ENCODE measurements around the gene CLCNKA. TPM values are rescaled to one million over a fixed set of nuclear protein-coding genes. Genes with fewer than 3 reads are reported as not detected.
"Not testable (repeated sequence)": the region's sequence is repeated elsewhere in the genome, so short reads cannot be mapped to it uniquely, and the experiment has no call there.

Gene CLCNKA
- total and polyA plus RNA-seq, 7 experiments from 2014 or later = not detected

- DNase-seq (peak; percentile 90 to 95 (median 94)), ATAC-seq (peak; percentile 96)
- peak within 1 kb of the TSS; percentile 82 to 95 (median 92) for H3K27ac Mint-ChIP-seq
- intact Hi-C loops (cut with micrococcal nuclease) = loop anchor here (1.0 to 10.0 kb wide), 9 partner anchors 10 to 939 kb away; partner anchors contain the start of genes FBXO42 (in 2 of the 2), DNAJC16 (in 1 of the 2), NECAP2 (in 1 of the 2) and SPEN (in 1 of the 2)
- peaks cover 0 to 19% (median 0%) of the 10 kb centered on the region in 3 experiments for H3K36me3 ChIP-seq (ENCODE audit: control insufficient read depth in 2 of 3, insufficient read depth in 3 of 3, low read length in 3 of 3)
- peak within 1 kb of the TSS; percentile 82 to 94 (median 90) for H3K4me3 Mint-ChIP-seq
- H3K9me3 ChIP-seq (ENCODE audit: control insufficient read depth in 2 of 3, low read length in 3 of 3) = no peaks in the 10 kb centered on the region
- H3K36me3 Mint-ChIP-seq = peaks cover 6 to 21% (median 18%) of the 10 kb centered on the region in 5 donors
- H3K9me3 Mint-ChIP-seq = peaks cover 0 to 3% (median 0%) of the 10 kb centered on the region in 11 donors
- H3K4me1 Mint-ChIP-seq = peaks cover 21 to 46% (median 38%) of the 10 kb centered on the region in 7 donors
- no peaks in the 10 kb centered on the region for H3K27me3 ChIP-seq (ENCODE audit: control insufficient read depth in 2 of 2, insufficient read depth in 2 of 2, low read length in 2 of 2)
- POLR2A ChIA-PET = interaction anchor here (0.6 to 1.9 kb wide), 20 partner anchors 10 to 395 kb away, joined by 3 to 20 read pairs (median 4); partner anchors contain the start of genes FBXO42 and SPEN
- peaks cover 12 to 17% of the 10 kb centered on the region in 2 donors for H3K4me1 ChIP-seq (ENCODE audit: control insufficient read depth in 2 of 2, insufficient read depth in 2 of 2, low read length in 2 of 2)
- CTCF ChIA-PET = interaction anchor here (0.5 to 1.7 kb wide), 6 partner anchors 32 to 161 kb away, joined by 3 to 8 read pairs (median 3); no protein-coding TSS in a partner anchor
- H3K27ac ChIP-seq (ENCODE audit: low read depth, low read length) = peak within 1 kb of the TSS; percentile 83
- no peaks in the 10 kb centered on the region for H3K27me3 Mint-ChIP-seq
- peak within 1 kb of the TSS; percentile 76 for H3K4me3 ChIP-seq (ENCODE audit: low read length)
Observed at GRCh38 chr1:15975805-15976680, 45.8 kb upstream of the CLCNKA start, which contains the start of gene ZBTB17. TSS of gene ZBTB17 (minus strand) at chr1:15976101. CDS start at chr1:15948495, 27,606 bp downstream.

GRCh38 chr1:15977947-15978346 lies 43.9 kb upstream of the CLCNKA start:
- intact Hi-C loops (cut with micrococcal nuclease) = loop anchor here (5.0 to 10.0 kb wide), 5 partner anchors 229 to 937 kb away; partner anchors contain the start of genes FBXO42 (in 2 of the 2), DNAJC16 (in 1 of the 2) and NECAP2 (in 1 of the 2)
- CTCF ChIA-PET = not testable (repeated sequence)

GRCh38 chr1:15981679-15982078 lies 40.2 kb upstream of the CLCNKA start:
- no peaks in the 10 kb centered on the region for H3K36me3 Mint-ChIP-seq
- Histone ChIP-seq H3K4me1 (ENCODE audit: control insufficient read depth in 2 of 2, insufficient read depth in 2 of 2, low read length in 2 of 2) (peaks cover 0 to under 1% of the 10 kb centered on the region in 2 donors), H3K27ac (ENCODE audit: low read depth, low read length) (no peak overlapping the region), H3K27me3 (ENCODE audit: control insufficient read depth in 2 of 2, insufficient read depth in 2 of 2, low read length in 2 of 2) (no peaks in the 10 kb centered on the region), H3K36me3 (ENCODE audit: control insufficient read depth in 2 of 3, insufficient read depth in 3 of 3, low read length in 3 of 3) (no peaks in the 10 kb centered on the region), H3K9me3 (ENCODE audit: control insufficient read depth in 2 of 3, low read length in 3 of 3) (peaks cover 0 to 3% (median 0%) of the 10 kb centered on the region in 3 experiments), H3K4me3 (ENCODE audit: low read length) (no peak overlapping the region)
- peaks cover 0 to under 1% (median 0%) of the 10 kb centered on the region in 11 donors for H3K9me3 Mint-ChIP-seq
- ChIA-PET CTCF (no interaction called here), POLR2A (no interaction called here)
- no peak overlapping the region for H3K27ac Mint-ChIP-seq
- intact Hi-C loops (cut with micrococcal nuclease) = no loop called here
- no peak overlapping the region for H3K4me3 Mint-ChIP-seq
- peaks cover under 1 to 2% (median 2%) of the 10 kb centered on the region in 7 donors for H3K4me1 Mint-ChIP-seq
- H3K27me3 Mint-ChIP-seq = peaks cover 0 to 3% (median 0%) of the 10 kb centered on the region in 5 donors
- DNase-seq (no peak), ATAC-seq (no peak)

More at GRCh38 chr1:15977947-15978346, 43.9 kb upstream of the CLCNKA start:
- H3K27ac Mint-ChIP-seq = peak overlapping the region in 1 of 9 donors; percentile 33
- H3K9me3 Mint-ChIP-seq; H3K27me3 Mint-ChIP-seq; H3K27ac ChIP-seq (ENCODE audit: low read depth, low read length); DNase-seq; H3K36me3 Mint-ChIP-seq; H3K36me3 ChIP-seq (ENCODE audit: control insufficient read depth in 2 of 3, insufficient read depth in 3 of 3, low read length in 3 of 3); ATAC-seq; H3K9me3 ChIP-seq (ENCODE audit: control insufficient read depth in 2 of 3, low read length in 3 of 3); H3K4me3 ChIP-seq (ENCODE audit: low read length); POLR2A ChIA-PET; H3K27me3 ChIP-seq (ENCODE audit: control insufficient read depth in 2 of 2, insufficient read depth in 2 of 2, low read length in 2 of 2): not testable (repeated sequence)
- H3K4me1 ChIP-seq (ENCODE audit: control insufficient read depth in 2 of 2, insufficient read depth in 2 of 2, low read length in 2 of 2) = peaks cover 12 to 17% of the 10 kb centered on the region in 2 donors
- peaks cover 20 to 33% (median 26%) of the 10 kb centered on the region in 7 donors for H3K4me1 Mint-ChIP-seq
- peak overlapping the region in 1 of 10 donors; percentile 43 for H3K4me3 Mint-ChIP-seq

GRCh38 chr1:15983275-15983674 lies 38.6 kb upstream of the CLCNKA start:
- Histone ChIP-seq H3K4me1 (ENCODE audit: control insufficient read depth in 2 of 2, insufficient read depth in 2 of 2, low read length in 2 of 2) (no peaks in the 10 kb centered on the region), H3K4me3 (ENCODE audit: low read length) (no peak overlapping the region), H3K27me3 (ENCODE audit: control insufficient read depth in 2 of 2, insufficient read depth in 2 of 2, low read length in 2 of 2) (no peaks in the 10 kb centered on the region), H3K9me3 (ENCODE audit: control insufficient read depth in 2 of 3, low read length in 3 of 3) (peaks cover 0 to 3% (median 0%) of the 10 kb centered on the region in 3 experiments), H3K36me3 (ENCODE audit: control insufficient read depth in 2 of 3, insufficient read depth in 3 of 3, low read length in 3 of 3) (no peaks in the 10 kb centered on the region), H3K27ac (ENCODE audit: low read depth, low read length) (no peak overlapping the region)
- H3K4me3 Mint-ChIP-seq = no peak overlapping the region
- ChIA-PET POLR2A (no interaction called here), CTCF (no interaction called here)
- no peaks in the 10 kb centered on the region for H3K9me3 Mint-ChIP-seq
- no peaks in the 10 kb centered on the region for H3K36me3 Mint-ChIP-seq
- no peaks in the 10 kb centered on the region for H3K4me1 Mint-ChIP-seq
- no peak overlapping the region for H3K27ac Mint-ChIP-seq
- intact Hi-C loops (cut with micrococcal nuclease) = no loop called here
- ATAC-seq (no peak), DNase-seq (no peak)
- peaks cover 0 to 3% (median 0%) of the 10 kb centered on the region in 5 donors for H3K27me3 Mint-ChIP-seq

- no peaks in the 10 kb centered on the region for H3K4me1 ChIP-seq (ENCODE audit: control insufficient read depth in 2 of 2, insufficient read depth in 2 of 2, low read length in 2 of 2)
- no peaks in the 10 kb centered on the region for H3K9me3 Mint-ChIP-seq
- no peak overlapping the region for H3K4me3 Mint-ChIP-seq
- intact Hi-C loops (cut with micrococcal nuclease) = no loop called here
- peaks cover 0 to 3% (median 0%) of the 10 kb centered on the region in 3 experiments for H3K9me3 ChIP-seq (ENCODE audit: control insufficient read depth in 2 of 3, low read length in 3 of 3)
- no peak overlapping the region for H3K27ac ChIP-seq (ENCODE audit: low read depth, low read length)
- H3K27me3 ChIP-seq (ENCODE audit: control insufficient read depth in 2 of 2, insufficient read depth in 2 of 2, low read length in 2 of 2) = no peaks in the 10 kb centered on the region
- H3K4me1 Mint-ChIP-seq = no peaks in the 10 kb centered on the region
- ChIA-PET POLR2A (interaction anchor here (0.7 kb wide), 1 partner anchor 407 kb away, joined by 3 read pairs; no protein-coding TSS in a partner anchor), CTCF (no interaction called here)
- H3K27me3 Mint-ChIP-seq = peaks cover 0 to 3% (median 0%) of the 10 kb centered on the region in 5 donors
- no peaks in the 10 kb centered on the region for H3K36me3 ChIP-seq (ENCODE audit: control insufficient read depth in 2 of 3, insufficient read depth in 3 of 3, low read length in 3 of 3)
- ATAC-seq = no peak
- DNase-seq = no peak
- no peak overlapping the region for H3K27ac Mint-ChIP-seq
- no peaks in the 10 kb centered on the region for H3K36me3 Mint-ChIP-seq
- H3K4me3 ChIP-seq (ENCODE audit: low read length) = no peak overlapping the region
Observed at GRCh38 chr1:15985611-15986297, 36.1 kb upstream of the CLCNKA start.
